Endometrial microvascular endothelial cells (primary cell): ENCODE data around the gene TXNIP. TPM values are rescaled to one million over a fixed set of nuclear protein-coding genes. Genes with fewer than 3 reads are reported as not detected.
"Not testable (repeated sequence)": the region's sequence is repeated elsewhere in the genome, so short reads cannot be mapped to it uniquely, and the experiment has no call there.

Experiments
- in situ Hi-C: cut with HindIII; loops from 2 replicates; pipeline ENCODE4 v1.10.0; 2017; ENCODE audit warnings: low sequenced_read_pairs, low pct_unique_long_range_greater_than_20kb; ENCODE audit errors: inconsistent ontology term
- total RNA-seq: library from RNA; depleted of rRNA; stranded (reverse); fragments of >200 nt; gene quantifications from one replicate; pipeline ENCODE4 v1.2.3, GENCODE V29; 2015; ENCODE audit errors: inconsistent ontology term

The TXNIP gene, protein sequence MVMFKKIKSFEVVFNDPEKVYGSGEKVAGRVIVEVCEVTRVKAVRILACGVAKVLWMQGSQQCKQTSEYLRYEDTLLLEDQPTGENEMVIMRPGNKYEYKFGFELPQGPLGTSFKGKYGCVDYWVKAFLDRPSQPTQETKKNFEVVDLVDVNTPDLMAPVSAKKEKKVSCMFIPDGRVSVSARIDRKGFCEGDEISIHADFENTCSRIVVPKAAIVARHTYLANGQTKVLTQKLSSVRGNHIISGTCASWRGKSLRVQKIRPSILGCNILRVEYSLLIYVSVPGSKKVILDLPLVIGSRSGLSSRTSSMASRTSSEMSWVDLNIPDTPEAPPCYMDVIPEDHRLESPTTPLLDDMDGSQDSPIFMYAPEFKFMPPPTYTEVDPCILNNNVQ
- total RNA-seq: 60.7 TPM

DNA sequence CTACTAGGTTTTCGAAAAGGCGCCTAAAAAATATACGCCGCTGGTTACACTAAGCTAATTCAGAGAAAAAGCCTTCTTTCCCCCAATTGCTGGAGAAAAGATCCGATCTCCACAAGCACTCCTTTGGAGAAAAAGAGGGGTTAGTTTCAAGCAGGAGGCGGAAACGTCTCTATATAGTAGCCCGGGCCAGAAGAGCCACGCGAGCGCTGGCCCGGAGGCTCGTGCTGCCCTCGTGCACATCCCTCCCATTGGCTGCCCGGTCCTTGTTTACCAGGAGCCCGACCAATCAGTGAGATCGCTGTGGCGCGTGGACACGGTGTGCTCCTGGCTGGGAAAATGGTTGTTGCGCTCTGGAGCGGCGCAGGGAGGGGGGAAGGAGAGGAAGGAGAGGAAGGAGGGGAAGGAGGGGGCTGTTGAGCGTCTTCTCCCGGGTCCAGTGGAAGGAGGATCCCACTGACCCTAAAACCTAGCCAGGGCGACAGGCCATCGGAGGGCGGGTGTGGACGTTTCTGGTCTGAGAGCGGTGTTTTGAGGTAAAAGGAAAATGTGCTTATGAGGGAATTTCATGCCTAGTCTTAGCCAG lies at the start of gene TXNIP:
Gene TXNIP, minus strand, starts transcription at position 147 of the 583 bp plus-strand sequence. CDS start 313 bp downstream, outside the sequence.
- in situ Hi-C loops: no loop called here

DNA sequence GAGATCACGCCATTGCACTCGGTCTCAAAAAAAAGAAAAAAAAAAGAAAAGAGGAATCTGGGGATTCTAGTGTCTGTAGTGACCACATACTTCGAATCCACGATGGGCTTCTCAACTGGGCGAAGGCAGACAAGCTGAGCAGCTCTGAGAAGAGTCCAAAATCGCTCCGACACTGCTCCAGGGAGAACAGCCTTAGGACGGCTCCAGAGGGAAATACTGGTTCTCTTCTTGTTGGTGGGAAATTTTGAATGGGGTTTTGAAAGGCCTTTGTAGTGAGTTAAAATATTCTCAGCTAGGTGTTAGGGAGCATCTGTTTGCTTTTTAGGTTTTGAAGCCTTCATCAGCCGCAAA lies 43.4 kb upstream of the TXNIP start:
- in situ Hi-C loops: no loop called here

DNA sequence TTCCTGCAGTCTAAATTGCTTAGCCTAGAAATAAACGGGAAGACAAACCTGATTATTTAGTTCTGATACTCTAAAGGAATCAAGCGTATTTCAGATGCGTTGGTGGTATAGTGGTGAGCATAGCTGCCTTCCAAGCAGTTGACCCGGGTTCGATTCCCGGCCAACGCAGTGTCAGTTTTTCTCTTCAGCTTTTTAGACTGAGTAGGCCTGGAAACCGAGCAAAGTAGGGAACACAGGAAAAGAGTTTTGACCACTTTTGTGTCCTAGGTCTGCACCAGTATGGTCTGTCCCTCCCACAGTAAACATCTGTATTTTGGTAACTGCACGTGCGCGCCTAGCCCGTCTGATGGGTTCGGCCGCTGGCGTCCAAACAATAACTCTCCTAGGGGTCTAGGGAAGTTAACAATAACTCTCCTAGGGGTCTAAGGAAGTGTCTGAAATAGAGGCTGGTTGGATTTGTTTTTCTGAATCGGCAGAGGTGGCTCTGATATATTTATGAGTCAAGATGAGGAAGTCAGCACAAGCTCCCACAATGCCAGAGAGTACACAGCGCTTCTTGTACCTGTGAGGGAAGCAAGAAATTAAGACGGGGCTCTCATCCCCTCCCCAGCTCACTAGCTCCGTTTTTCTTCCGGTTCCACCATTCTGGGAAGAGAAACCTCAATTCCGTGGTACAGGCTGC lies 40.7 kb upstream of the TXNIP start:
- in situ Hi-C loops: no loop called here

DNA sequence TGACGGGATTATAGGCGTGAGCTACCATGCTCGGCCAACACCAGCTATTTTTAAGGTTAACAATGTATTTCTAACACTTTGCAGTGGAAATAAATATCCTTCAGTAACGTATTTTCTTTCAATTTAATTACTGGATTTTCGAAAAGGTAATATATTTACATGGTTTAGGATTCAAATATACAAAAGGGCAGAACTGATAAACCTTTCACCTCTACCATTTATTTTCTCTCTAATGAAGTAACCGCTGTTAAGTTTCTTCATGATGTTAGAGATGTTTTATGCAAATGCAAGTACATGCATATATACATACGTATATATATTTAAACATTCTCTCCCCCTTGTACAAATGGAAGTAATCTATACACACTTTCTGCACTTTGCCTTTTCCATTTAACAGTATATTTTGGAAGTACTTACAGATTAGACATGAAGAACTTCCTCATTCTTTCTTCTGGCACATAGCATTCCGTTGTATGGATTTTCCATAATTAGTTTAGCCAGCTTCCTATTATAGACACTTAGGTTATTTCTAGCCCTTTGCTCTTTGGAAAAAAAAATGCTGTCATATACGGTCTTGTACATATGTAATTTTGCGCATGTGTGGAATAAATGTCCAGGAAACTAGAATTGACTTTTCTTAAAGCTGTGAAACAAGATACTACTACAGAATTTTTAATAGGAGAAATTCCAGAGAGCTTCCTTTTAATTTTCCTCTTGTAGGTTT lies 40.0 kb upstream of the TXNIP start:
- in situ Hi-C loops: no loop called here

DNA sequence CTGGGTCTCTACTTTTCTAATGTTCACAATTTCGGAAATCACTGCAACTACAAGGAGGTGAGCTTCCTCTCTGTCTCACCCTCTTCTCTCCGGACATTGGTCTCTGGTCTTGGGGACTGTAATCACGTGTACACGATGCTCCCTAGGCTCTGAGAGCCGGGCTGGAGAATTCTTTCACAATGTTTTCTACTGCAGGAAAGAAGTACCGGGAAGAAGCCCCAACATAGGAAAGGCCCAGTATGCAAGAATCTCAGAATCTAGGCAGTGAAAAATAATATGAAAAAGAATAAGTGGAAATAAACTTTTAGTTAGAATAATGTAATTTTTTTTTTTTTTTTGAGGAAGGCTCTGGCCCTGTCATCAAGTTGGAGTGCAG lies 38.7 kb upstream of the TXNIP start:
- in situ Hi-C loops: no loop called here

DNA sequence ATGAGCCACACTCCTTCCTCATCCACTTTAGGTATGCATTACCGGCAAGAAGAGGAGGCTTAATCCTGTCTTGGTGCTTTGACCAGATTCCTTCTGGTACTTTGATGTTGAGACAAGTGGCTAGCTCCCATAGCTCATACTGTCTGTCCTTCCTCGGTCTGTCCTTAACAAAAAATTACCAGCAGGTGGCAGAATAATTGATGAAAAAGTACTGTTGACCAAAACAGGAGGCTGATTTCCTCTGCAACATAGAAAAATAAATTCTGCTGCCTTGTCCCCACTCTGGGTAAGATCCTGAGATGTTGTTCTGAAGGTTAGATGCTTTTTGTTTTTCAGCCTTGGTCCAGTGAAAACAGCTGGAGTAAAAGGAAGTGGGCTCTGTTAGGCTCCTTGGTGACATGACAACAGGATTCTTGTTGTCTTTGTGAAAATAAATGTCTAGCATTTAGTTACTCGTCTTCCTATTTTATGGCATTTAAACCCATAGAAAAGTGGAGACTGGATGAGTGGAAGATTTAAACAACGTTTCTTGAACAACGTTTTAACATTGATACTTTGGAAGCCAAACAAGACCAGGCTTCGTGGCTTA lies 36.3 kb upstream of the TXNIP start:
- in situ Hi-C loops: no loop called here

DNA sequence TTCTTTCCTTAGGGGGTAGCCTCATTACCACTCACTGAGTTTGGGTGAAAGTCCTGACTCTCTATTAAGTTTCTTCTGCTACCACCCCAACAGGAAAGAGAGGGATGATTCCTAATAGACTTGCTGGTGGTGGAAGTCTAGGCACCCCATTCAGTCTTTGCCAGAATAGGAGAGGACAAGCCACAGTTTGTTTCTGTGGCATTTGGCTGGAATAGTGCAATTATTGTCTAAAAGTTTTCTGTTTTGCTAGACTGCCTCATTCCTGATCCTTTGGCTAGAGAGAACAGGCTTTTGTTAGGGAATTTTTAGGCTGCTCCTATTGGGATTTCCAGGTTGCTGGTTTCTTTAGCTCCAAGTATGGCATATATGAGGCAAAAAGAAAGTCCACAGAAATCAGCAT lies 35.1 kb upstream of the TXNIP start:
- in situ Hi-C loops: no loop called here

DNA sequence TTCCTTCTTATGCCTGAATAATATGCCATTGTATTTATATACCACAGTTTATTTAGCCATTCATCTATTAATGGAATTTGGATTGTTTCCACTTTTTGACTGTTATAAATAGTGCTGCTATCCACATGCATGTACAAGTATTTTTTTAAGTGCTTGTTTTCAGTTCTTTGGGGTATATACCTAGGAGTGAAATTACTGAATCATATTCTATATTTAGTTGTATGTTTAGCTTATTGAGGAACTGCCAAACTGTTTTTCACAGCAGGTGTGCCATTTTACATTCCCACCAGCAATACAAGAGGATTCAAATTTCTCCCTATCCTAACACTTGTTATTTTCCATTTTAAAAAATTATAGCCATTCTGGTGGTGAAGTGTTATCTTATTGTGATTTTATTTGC lies 32.7 kb upstream of the TXNIP start:
- in situ Hi-C loops: no loop called here

DNA sequence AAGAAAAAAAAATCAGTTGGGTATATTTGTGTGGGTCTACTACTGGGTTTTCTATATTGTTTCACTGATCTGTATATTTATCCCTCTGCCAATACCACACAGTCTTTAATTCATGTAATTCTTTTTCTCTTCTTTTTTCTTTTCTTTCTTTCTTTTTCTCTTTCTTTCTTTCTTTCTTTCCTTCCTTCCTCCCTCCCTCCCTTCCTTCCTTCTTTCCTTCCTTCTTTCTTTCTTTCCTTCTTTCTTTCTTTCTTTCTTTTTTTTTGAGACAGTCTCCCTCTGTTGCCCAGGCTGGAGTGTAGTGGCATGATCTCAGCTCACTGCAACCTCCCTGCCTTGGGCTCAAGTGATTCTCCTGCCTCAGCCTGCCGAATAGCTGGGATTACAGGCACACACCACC lies 30.3 kb upstream of the TXNIP start:
- in situ Hi-C loops: not testable (repeated sequence)

DNA sequence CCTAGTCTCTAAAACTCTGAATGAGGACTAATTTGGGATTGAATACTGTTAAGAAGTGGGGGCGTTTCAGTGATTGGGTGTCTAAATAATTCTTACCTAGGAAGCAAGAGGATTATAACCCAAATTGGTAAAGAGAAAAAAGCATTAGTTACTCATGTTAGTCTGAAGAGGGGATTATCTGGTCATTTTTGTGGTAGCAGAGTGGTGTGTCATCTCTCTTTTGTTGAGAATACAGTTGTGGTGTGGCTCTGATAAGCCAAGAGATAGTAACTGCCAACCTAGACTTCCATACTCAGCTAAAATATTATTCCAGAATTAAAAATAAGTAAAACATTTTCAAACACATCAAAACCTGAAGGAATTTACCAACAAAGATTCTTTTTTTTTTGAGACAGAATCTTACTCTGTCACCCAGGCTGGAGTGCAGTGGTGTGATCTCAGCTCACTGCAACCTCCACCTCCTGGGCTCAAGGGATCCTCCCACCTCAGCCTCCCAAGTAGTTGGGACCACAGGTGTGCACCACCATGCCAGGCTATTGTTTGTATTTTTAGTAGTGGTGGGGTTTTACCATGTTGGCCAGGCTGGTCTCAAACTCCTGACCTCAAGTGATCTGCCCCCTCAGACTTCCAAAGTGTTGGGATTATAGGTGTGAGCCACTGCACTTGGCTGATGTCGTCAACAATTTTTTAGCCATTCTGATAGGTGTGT lies 29.6 kb upstream of the TXNIP start:
- in situ Hi-C loops: not testable (repeated sequence)

DNA sequence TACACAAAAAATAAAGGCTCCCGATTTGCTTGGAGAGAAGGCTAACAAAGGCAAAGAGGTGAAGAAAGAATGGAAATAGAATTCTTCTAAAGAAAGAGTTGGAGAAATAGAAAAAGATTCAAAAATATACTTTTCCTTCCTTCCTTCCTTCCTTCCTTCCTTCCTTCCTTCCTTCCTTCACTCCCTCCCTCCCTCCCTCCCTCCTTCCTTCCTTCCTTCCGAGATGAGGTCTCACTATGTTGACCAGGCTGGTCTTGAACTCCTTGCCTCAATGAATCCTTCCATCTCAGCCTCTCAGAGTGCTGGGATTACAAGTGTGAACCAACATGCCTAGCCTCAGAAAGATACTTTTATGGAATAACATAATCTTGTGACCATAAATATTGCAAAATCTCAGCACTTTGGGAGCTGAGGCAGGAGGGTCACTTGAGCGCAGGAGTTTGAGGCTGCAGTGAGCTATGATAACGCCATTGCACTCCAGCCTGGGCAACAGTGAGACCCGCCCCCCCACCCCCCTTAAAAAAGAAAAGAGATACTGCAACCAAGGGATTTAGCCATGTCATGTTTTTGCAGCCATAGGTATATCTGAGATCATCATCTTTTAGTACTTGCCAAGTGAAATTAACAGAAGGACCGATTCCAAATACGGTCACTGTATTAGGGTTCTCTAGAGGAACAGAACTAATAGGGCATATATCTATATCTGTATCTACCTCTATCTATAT lies 26.2 kb upstream of the TXNIP start:
- in situ Hi-C loops: no loop called here

DNA sequence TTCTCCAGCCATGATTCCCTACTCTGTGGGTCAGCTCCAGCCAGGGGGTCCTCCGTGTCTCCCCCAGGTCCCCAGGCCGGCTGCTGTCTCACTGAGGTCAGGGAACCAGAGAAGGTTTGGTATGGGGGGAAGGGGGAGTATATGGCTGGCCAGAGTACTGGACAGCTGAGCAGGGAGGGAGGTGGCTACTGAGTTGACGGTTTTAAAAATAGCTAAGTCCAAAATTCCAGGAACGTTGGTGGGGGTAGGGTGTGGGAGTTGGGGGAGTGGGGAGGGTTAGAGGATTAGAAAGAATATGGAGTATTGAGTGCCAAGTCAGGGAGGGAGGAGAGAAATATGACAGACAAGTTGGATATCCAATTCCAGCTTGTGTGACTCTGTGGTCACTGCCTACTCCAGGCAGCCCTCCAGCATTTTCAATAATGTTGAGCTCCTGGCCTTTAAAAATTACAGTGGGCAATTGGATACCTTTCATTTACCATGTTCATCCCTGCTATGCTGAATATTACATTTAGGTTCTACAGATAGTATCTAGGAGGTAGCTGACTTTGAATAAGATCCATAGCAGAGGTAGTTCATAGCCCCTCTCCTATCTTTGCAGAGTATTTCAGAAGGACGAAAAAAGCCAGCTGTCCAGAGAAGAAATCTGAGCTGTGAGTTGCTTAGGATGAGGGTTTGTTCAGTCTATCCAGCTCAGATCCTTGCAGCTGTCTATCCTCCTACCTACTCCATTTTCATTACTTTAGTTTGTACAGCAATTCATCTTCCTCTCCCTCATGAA lies 25.4 kb upstream of the TXNIP start, which contains the start of gene HJV:
Gene HJV, minus strand, starts transcription at position 114 of the 781 bp plus-strand sequence. CDS start 1,504 bp downstream, outside the sequence.
- in situ Hi-C loops: no loop called here

DNA sequence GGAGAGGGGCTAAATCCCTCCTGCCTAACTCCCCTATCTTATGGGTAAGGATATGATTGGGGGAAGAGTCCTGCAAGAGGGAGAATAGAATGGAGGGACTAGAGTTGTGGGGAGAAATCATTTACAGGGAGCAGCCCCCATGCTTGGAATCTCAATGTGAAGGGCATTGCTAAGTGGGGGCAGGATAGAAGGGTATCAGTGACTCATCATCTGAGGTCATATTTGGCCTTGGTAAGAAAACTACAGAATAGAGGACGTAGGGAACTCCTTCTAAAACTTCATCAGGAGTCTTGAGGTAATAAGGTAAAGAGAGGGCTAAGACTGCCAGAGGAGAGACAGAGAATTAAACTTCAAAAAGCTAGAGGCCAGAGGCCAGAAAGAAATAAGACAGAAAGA lies 24.7 kb upstream of the TXNIP start:
- in situ Hi-C loops: no loop called here

DNA sequence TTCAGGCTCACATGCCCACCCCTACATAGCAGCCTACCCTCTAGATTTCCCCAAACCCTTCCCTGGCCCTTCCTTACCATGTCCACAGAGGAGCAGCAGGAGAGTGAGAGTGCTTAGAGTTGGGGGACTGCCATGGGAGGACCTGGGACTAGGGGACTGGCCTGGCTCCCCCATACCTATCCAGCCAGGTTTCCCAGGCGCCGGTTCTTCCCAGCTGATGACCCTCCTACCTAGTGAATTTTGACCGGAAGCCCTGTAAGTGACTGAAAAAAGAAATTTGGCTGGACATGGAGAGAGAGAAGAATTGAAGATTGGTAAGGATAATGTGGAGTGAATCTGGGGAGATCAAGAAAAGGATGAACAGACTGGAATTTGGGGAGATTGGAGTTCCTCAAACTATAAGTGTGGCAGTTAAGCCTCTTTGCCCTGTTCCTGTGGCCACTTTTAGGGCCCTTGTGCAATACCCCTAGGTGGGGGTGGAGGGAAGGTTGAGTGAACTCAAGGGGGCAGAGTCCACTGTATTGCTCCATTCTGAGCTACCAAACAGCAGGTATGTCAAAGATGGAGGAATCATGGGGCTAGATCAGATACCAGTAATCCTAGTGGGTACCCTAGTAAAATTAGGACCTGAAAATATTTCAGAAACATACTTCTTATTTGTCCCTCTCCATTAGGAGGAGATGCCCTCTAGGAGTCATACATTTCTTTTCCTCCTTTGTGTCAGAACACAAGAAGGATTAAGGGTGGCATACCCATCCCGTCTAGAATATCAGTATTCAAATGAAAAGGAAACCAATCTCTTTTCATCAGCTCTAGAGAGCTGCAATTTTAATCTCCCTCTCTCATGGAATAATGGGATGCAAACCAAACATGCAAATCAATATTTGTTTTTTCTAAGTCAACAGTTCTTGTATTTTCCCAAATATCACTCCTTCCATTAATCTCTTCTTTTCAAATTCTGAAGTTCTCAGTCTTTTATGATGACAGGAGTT lies 24.0 kb upstream of the TXNIP start:
- in situ Hi-C loops: no loop called here

DNA sequence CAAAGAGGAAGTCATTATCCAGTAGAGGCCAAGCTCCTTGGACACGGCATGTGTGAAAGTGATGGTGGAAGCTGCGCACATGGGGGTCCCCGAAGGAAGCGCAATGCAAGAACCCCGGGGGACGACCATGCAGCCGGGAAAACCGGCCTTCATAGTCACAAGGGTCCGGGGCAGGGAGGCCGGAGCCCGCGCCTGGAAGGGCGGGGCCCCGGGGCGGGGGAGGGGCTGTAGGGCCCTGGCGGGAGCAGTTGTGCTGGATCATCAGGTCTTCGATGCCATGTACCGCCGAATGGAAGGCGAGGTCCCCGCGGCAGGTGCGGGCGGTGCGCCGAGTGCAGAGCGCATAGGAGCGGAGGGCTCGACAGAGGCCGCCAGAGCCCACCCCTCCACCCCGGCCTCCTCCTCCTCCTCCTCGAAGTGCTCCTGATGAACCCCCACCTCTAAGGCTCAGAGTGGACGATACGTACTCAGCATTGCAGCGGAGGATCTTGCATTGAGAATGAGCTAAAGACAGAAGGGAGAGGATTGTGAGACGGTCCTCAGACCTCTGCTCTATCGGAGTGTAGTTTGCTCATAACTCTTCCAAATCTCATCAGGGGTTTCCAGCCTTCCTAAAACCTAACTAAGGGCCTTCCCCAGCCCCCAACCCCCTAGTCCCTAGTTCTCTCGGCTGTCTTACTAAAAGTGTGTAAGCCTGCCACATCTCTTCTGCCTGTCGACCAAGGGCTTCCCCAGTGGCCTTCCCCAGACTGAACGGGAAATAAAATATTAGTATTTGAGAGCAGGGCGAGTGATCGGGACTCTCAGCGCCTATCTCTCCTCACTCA lies 23.1 kb upstream of the TXNIP start:
- in situ Hi-C loops: no loop called here
